HG02610 (cell line): ENCODE measurements around the gene GEN1.

Experiments
- ATAC-seq: cut with Tn5 transposase; IDR thresholded peaks from one replicate; pipeline ENCODE4 v1.9.1; 2021; ENCODE audit warnings: mild to moderate bottlenecking, moderate library complexity; ENCODE audit not compliant: unreplicated experiment

Gene GEN1

DNA sequence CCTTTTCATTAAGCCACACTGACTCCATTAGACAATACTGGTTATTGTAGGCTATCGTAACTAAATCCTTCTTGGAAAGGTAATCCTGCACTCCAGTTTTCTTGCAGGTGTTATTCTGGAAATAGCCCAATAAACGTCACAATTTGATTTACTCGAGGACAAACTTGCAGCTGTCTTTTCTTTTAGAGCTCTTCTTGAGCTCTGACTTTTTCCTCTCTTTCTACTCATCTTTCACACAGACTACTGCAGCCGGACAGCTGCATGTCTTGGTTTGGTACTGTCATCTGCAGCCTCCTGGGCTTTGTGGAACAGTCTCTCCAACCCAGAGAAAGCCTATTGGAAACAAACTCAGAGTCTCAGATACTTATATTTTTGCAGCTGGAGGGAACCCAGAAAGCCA is 39.4 kb downstream of the GEN1 start:
- ATAC-seq, result no peak

DNA sequence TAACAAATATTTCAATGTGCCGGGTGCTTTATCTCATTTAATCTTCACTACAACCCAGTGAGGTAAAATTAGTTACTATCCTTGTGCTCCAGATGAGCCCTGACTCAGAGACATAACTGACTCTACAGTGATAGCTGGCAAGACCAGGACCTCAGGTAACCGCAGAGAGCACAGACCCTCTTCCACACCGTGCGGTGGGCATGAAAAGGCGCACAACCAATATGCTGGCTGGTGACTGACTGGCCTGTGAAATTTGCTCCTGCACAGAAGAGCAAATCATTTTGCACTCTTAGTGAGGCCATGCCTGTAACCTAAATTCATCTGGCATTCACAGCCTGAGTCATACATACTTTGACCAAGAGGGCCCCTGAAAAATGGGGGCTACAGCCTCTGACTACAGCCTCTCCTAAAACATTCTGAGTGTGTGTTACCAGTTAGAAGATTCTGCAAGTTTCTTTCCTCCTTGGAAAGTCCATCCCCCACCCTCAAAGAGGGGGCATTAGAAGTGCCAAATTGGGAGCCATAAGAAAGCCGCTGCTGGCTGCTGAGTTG is 39.9 kb downstream of the GEN1 start:
- no peak for ATAC-seq

DNA sequence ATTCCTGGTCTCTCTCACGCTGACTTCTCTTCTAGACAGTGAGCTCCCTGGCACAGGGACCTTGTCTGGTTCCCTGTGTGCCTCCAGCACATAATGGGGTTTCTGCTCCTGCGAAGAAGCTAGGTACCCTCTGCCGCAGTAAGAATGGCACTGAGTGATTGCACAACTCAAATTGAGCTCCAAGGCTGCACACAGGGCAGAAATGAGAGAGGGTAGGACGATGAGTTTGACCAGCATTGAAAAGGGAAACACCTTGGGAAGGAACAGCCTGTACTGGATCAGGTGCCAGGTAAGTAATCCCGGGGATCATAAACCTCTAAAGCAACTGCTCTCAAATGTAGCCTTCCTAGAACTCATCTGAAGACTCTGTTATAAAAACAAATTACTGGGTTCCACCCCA is 41.4 kb downstream of the GEN1 start:
- ATAC-seq, result no peak

DNA sequence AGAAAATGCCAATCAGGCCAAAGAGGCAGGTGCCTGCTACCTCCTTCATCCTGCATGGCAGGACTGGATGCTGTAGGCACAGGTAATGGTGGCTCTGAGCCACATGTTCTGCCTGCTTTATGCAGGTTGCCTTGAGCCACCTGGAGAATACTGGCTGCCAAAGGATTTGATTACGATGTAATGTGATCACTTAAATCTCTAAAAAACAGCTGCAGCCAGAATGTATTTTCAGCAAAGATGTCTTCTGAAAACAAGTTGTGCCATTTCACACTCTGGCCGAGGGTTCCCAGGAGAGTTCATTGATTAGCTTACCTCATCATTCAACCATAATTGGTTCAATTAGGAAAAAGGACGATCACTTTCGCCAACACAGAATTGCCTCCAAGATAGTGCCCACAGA is 44.4 kb downstream of the GEN1 start:
- no peak for ATAC-seq

DNA sequence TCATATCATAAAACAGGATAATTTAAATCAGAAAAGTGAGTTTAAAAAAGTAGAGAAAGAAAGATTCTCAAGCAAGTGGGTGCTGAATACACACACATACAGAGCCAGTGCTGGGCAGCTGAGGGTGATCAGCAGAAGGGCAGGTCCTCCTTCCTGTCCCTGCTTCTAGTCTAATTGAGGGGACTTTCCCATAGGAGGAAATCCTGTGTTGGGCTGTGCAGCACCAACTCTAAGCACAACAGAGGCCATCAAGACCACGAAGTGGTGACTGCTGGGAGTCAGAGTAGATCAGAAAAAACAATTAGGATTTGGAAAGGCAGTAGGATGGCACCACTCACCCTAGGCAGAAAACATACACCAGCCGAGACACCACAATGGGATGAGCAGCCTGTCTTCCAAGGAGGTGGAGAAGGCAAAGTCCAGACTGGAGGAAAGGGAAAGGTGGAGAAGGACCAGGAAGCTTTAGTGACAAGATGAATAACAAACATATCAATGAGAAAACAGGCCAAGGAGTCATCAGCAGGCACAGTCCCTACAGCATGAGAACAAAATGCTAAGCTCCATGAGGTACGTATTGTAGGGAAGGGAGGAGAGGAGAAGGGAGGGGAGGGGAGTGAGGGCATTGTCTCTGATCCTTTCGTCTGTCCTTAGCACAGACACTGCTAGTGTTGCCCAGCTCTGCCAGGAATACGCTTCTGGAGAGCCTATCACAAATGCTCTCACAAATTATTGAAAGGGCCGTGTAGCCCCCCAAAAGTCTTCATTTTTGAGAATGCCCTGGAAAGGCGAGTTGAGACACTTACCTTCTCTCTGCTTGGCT is 45.6 kb downstream of the GEN1 start:
- ATAC-seq, result no peak

DNA sequence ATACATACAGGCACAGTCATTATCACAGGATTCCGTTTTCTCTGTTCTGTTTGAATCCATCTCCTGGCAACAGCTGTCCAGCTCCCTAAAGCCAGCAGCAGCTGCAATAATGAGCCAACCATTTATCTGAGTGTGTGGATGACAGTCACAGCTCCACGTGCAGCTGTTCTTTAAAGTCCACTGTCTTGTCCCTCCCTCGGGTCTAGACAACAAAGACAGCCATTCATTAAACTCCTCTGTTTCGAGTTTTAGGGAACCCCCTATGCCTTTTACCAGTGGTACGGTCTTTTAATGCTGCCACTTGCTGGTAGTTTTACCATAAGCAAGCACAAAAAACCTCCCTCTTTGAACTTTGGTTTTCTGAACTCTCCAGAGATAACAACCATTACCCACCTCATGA is 46.3 kb downstream of the GEN1 start:
- ATAC-seq, result peak; percentile 37

DNA sequence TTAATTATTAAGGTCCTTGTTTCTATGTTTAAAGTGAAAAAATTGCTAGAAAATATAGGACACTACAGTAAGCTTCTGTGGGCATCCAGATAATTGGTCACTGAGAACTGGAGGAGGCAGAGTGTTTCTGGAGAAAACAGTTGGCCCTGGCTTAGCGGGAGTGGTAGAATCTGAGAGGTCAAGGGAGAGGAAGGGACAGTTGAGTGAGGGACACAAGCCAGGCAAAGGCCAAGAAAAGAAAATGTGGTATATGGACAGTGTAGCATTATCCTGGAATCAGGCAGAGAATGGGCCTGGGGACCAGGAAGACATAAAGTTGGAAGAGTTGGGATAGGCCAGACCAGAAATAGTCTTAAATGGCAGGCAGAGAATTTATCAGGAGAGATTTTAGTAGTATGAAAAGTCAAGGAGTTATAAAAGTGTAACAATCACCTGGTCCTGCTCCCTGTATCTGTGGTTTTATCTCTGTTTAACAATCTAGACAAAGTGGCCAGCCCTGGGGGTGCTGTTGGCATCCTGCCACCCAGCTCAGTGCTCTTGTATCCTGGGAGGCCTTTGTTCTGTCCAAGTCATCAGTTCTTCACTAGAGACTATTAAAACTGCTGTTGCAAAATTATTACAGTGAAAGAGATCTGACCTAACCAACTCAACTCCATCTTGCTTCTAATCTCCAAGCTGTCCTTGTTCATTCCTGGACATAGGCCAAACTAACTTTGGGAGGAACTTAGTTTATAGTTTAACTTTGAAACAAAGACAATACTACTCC is 46.9 kb downstream of the GEN1 start:
- ATAC-seq, result no peak

DNA sequence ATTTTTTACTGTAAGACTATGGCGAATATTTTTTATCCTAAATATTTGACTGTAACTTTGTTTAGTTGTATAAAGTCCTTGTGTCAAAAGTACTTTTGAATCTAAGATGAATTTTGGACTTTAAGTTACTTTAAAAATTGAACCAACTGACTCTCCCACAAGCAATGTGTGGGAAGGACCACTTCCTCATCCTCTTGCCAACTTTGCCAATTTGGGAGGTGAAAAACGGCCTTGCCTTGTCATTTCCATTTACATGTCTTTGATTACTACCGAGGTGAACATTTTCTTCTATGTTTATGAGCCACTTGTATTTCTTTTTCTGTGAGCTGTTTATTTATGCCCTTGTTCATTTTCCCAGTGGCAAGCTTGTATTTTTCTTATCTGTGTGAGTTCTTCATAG is 49.6 kb downstream of the GEN1 start:
- ATAC-seq, result no peak

DNA sequence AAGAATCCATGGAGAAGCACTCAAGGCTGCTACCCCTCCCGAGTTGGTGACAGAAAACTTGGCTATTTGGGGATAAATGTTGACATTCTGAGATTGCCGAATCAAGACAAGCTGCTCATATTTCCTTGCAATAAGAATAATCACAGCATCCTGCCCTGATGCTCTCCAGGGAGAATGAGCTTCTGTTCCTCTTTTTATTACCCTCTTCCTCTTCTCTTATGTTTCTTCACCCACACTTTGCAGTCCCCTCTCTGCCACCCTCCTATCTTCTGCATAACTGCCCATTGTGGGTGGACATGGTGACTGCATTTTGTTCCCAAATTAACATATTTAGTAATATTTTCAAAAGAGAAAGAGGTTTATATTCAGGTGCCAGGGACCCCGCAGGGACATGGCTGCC is 50.4 kb downstream of the GEN1 start:
- peak; percentile 68 for ATAC-seq

DNA sequence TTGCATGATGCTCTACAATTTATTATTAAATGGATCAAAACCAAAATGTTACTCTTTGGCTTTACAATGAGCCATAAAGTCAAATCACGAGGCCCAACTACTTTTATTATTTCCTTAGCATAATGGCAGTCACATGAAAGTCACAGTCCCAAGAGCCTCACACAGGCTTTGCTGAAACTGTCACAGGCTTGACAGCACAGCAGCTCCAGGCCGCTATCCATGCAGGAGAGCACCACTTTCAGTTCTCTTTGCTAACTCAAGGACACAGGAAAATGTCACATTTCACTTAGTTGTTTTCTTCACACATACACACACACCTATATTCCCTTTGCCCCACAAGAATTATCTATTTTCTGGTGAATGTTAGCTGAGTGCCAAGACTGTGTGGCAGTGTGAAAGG is 51.2 kb downstream of the GEN1 start:
- ATAC-seq, result peak; percentile 32

DNA sequence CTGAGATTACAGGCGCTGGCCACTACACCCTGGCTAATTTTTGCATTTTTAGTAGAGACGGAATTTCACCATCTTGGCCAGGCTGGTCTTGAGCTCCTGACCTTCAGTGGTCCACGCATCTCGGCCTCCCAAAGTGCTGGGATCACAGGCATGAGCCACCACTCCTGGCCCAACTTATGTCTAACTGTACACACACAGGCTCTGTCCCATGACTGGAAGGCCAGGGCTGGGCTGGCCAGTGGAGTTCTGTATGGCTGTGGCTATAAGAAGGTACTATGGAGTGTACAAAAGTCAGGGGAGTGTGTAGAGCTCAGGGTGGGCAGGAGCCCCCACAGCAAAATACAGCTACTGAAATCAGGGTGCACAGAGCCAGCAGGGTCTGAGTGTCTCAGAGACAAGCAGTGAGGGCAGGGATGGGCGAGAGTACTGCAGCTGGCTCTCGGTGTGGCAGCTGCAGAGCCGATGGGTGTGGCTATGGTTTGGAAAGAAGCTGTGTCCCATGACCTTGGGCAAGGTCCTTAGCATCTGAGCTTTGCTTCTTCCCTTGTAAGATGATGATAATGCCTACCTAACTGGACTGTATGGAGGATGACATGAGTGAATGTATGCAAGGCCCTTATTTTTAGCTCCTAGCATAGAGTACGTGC is 51.9 kb downstream of the GEN1 start:
- peak; percentile 26 for ATAC-seq

DNA sequence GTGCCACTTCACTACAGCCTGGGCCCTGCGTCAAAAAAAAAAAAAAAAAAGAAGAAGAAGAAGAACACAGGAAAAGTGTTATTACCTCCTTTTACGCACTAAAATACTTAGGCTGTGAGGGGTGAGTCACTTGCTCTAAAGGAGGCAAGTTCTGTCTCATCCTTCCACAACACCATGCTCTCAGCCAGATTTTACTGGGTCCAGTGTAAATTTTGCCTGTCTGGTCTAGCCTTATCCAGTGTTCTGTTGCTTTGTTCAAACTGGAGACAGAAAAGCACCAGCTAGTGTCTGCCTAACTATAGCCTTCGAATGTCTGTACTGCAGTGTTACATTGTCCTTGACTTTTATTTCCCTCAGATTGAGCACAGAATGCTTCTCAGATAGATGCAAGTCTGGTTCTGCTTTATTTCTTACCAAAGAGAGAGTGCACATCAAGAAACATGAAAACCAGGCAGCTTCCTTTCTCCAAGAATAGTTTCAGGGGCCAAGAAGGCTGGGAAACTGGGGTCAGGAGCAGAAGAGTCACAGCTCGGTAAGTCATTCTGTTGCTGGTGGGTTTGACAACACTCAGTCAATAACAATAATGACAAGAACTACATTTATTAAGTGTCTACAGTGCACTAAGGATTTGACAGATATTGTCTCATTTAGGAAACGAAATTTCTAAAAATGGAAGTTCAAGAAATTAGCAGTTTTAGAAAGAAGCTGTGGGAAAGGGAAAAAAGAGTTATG is 59.2 kb downstream of the GEN1 start:
- peak; percentile 67 for ATAC-seq

DNA sequence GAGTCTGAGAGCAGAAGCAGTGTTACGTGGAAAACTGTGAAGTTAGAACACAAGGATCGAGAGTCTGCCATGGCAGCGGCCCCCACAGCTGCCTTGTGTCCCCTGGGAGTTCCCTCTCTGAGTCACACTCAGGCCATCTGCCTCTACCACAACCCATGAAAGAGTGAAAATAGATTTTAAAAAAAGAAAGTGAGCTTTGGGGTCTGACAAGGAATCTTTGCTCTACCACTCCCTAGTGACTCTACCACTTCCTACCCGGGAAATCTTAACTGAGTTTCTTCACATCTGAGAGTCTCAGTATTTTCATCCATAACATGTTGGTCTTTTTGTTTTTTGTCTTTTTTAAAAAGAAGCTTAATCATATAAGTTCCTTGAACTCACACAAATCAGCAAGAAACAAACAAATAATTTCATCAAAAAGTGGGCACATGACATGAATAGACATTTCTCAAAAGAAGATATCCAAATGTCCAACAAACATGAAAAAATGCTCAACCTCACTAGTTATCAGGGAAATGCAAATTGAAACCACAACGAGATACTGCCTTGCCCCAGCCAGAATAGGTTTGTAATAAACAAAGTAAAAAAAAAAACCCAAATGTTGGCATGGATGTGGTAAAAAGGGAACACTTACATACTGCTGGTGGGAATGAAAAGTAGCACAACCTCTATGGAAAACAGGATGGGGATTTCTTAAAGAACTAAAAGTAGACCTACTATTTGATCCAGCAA is 60.0 kb downstream of the GEN1 start:
- peak; percentile 84 for ATAC-seq

DNA sequence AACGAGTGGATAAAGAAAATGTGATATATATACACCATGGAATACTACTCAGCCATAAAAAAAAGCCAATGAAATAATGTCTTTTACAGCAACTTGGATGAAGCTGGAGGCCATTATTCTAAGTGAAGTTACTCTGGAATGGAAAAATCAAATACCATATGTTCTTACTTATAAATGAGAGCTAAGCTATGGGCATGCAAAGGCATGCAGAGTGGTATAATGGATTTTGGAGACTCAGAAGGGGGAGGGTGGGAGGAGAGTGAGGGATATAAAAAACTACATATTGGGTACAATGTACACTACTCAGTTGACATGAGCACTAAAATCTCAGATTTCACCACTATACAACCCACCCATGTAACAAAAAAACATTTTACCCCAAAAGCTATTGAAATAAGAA is 60.7 kb downstream of the GEN1 start:
- ATAC-seq, result no peak

DNA sequence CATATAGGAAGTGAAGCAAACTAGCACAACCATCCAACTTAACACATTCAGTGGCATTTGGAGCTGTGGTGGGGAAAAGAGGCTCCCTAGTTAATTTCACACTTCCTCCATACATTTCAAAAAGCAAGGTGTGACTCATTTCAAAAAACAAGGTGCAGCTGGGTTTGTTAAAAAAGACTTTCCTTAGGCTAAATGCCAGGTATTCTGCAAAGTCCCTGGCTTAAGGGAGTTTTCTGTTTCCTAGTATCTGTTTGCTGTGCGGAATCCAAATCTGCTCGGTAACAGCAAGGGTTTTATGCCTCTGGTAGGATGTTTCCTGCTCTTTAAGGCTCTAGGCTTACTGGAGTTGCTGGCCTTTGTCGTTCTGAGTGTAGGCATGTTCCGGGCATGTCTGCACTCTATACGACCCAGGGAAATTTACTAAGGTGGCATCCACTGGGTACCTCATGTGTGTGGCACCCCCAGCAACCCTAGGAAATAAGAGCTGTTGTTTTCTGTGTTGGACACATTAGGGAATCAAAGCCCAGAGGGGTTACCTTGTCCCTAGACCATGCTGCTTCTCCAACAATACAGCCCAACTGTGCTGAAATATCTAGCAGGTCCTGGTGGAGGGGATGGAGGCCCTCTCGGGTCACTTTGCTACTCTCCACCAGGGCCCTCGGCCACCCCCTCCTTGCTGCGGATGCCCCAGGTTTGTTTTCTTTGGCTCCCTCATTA is 61.7 kb downstream of the GEN1 start:
- ATAC-seq, result peak; percentile 27

DNA sequence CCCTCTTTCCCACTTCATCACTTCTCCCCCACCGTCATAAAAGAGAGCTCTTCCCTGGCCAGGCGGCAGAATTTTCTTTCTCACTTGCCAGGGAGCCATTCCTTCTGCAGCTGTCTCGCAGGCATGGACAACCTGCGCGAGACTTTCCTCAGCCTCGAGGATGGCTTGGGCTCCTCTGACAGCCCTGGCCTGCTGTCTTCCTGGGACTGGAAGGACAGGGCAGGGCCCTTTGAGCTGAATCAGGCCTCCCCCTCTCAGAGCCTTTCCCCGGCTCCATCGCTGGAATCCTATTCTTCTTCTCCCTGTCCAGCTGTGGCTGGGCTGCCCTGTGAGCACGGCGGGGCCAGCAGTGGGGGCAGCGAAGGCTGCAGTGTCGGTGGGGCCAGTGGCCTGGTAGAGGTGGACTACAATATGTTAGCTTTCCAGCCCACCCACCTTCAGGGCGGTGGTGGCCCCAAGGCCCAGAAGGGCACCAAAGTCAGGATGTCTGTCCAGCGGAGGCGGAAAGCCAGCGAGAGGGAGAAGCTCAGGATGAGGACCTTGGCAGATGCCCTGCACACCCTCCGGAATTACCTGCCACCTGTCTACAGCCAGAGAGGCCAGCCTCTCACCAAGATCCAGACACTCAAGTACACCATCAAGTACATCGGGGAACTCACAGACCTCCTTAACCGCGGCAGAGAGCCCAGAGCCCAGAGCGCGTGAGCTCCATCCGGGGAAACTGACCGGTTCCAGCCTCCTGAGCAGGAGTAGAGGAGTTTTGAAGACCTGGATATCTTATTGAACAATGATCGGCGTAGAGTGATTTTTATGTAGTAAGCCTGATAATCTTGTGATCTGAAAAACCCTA is 62.7 kb downstream of the GEN1 start, which contains the start of gene MSGN1:
TSS of gene MSGN1 (plus strand) at position 65 of the 850 bp plus-strand sequence. CDS start at position 124, 59 bp downstream.
- no peak for ATAC-seq

DNA sequence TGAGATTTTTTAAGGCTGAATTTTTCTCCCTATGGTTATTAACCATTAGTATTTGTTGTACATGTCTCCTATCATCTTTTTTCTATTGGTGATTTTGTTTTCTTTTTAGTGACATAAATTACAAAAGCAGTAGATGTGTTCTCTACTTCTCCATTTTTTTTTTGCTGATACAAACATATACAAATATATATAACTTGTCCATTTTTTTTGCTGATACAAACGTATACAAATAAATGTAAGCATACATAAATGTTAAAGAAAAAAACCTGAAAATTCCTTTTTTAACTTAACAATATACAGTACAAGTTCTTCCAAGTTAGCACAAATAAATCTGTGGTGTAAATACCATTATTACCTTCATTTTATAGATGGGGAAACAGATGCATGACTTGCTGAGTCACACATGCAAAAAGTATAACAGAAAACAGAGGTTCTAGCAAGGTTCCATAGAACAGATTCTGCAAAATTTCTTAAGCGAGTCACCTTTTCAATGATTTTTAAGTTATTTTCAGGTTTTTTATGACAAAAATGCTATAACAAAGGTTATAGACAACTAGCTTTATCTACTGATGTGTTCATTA is 64.4 kb downstream of the GEN1 start:
- no peak for ATAC-seq

DNA sequence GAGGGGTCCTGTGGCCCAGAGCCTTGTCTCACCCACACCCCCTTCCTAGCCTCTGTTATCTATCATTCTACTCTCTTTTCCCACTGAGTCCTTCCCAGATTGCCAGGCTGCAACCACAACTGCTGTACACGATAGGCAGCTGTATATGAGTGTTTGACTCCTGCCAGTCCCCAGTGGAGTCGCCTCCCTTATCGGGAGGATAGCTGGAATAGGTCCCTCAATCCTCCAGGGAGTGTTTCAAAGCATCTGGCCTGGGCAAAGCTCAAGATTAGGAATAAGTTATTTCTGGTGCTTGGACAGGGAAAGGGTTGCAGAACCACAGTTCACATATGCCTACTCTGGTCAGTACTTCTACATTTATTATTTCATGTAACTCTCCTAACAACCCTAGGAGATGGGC is 67.1 kb downstream of the GEN1 start:
- no peak for ATAC-seq
